ENCODE measurements around the gene ATP5F1C.
"Not testable (repeated sequence)": the region's sequence is repeated elsewhere in the genome, so short reads cannot be mapped to it uniquely, and the experiment has no call there.

Gene ATP5F1C

GRCh38 chr10:7787857-7788638, at the start of gene ATP5F1C, which contains the start of gene KIN:
ATP5F1C (plus strand) TSS chr10:7788177; CDS start chr10:7788208, 31 bp downstream.
KIN (minus strand) TSS chr10:7787993; CDS start chr10:7787933, 60 bp downstream.
- peak; percentile 98 for DNase-seq (ENCODE audit: low spot score)
- TF ChIP-seq, protein P1, sequence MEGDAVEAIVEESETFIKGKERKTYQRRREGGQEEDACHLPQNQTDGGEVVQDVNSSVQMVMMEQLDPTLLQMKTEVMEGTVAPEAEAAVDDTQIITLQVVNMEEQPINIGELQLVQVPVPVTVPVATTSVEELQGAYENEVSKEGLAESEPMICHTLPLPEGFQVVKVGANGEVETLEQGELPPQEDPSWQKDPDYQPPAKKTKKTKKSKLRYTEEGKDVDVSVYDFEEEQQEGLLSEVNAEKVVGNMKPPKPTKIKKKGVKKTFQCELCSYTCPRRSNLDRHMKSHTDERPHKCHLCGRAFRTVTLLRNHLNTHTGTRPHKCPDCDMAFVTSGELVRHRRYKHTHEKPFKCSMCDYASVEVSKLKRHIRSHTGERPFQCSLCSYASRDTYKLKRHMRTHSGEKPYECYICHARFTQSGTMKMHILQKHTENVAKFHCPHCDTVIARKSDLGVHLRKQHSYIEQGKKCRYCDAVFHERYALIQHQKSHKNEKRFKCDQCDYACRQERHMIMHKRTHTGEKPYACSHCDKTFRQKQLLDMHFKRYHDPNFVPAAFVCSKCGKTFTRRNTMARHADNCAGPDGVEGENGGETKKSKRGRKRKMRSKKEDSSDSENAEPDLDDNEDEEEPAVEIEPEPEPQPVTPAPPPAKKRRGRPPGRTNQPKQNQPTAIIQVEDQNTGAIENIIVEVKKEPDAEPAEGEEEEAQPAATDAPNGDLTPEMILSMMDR (conservative IDR thresholded peaks at IDR 0.05; ENCODE audit: low read depth), result no peak
- CTCF ChIA-PET, result interaction anchor here (0.7 to 0.8 kb wide), 2 partner anchors 84 to 429 kb away, joined by 3 to 4 read pairs; no protein-coding TSS in a partner anchor
- POLR2A ChIA-PET (ENCODE audit: low non-redundant PET), result interaction anchor here (0.6 to 2.7 kb wide), 2 partner anchors 28 to 29 kb away, joined by 4 to 16 read pairs; partner anchors contain the start of gene TAF3
- H3K27ac ChIP-seq, result peak within 1 kb of the TSS; percentile 80

- no peak for DNase-seq (ENCODE audit: low spot score)
- CTCF ChIA-PET, result interaction anchor here (0.5 kb wide), 1 partner anchor 20 kb away, joined by 4 read pairs; no protein-coding TSS in a partner anchor
- H3K27ac ChIP-seq, result no peak overlapping the region
- TF ChIP-seq, protein P1 (conservative IDR thresholded peaks at IDR 0.05; ENCODE audit: low read depth), result no peak
- POLR2A ChIA-PET (ENCODE audit: low non-redundant PET), result no interaction called here
These were observed 49.2 kb upstream of the ATP5F1C start for GRCh38 chr10:7738536-7739407.

GRCh38 chr10:7744307-7744706, 43.7 kb upstream of the ATP5F1C start:
- no peak overlapping the region for H3K27ac ChIP-seq
- CTCF ChIA-PET, result no interaction called here
- no peak for DNase-seq (ENCODE audit: low spot score)
- TF ChIP-seq, protein P1 (conservative IDR thresholded peaks at IDR 0.05; ENCODE audit: low read depth), result no peak
- POLR2A ChIA-PET (ENCODE audit: low non-redundant PET), result no interaction called here

- CTCF ChIA-PET; H3K27ac ChIP-seq; POLR2A ChIA-PET (ENCODE audit: low non-redundant PET); DNase-seq (ENCODE audit: low spot score): not testable (repeated sequence)
These were observed 39.3 kb upstream of the ATP5F1C start for GRCh38 chr10:7748637-7749036.

GRCh38 chr10:7750222-7750621, 37.8 kb upstream of the ATP5F1C start:
- H3K27ac ChIP-seq, result no peak overlapping the region
- TF ChIP-seq, protein P1 (conservative IDR thresholded peaks at IDR 0.05; ENCODE audit: low read depth), result no peak
- ChIA-PET CTCF (no interaction called here), POLR2A (ENCODE audit: low non-redundant PET) (no interaction called here)
- no peak for DNase-seq (ENCODE audit: low spot score)

- POLR2A ChIA-PET (ENCODE audit: low non-redundant PET), result no interaction called here
- DNase-seq (ENCODE audit: low spot score), result no peak
- TF ChIP-seq, protein P1 (conservative IDR thresholded peaks at IDR 0.05; ENCODE audit: low read depth), result no peak
- CTCF ChIA-PET, result no interaction called here
- H3K27ac ChIP-seq, result no peak overlapping the region
These were observed 35.7 kb upstream of the ATP5F1C start for GRCh38 chr10:7752251-7752650.
